HG03469 (cell line): ENCODE results near the gene TMC4.
"Not testable (repeated sequence)": the region's sequence is repeated elsewhere in the genome, so short reads cannot be mapped to it uniquely, and the experiment has no call there.

Experiments
- ATAC-seq: cut with Tn5 transposase; IDR thresholded peaks from one replicate; pipeline ENCODE4 v1.9.1; 2021; ENCODE audit warnings: mild to moderate bottlenecking, moderate library complexity, moderate number of reproducible peaks; ENCODE audit not compliant: unreplicated experiment

TMC4 gene

GRCh38 chr19:54183431-54183830, 10.5 kb upstream of the TMC4 start:
- ATAC-seq, result no peak

- not testable (repeated sequence) for ATAC-seq
Observed at GRCh38 chr19:54181894-54182293, 8.9 kb upstream of the TMC4 start.

GRCh38 chr19:54180691-54181091, 7.7 kb upstream of the TMC4 start:
- ATAC-seq, result no peak

GRCh38 chr19:54179921-54180461, 7.0 kb upstream of the TMC4 start:
- no peak for ATAC-seq

GRCh38 chr19:54179262-54179852, 6.4 kb upstream of the TMC4 start:
- no peak for ATAC-seq

GRCh38 chr19:54178581-54179261, 5.8 kb upstream of the TMC4 start:
- ATAC-seq, result no peak

- ATAC-seq, result no peak
Observed at GRCh38 chr19:54173951-54174834, 1.2 kb upstream of the TMC4 start.

- no peak for ATAC-seq
Observed at GRCh38 chr19:54173359-54173699, 369 bp upstream of the TMC4 start.

- ATAC-seq, result not testable (repeated sequence)
Observed at GRCh38 chr19:54171736-54172431, 1.1 kb downstream of the TMC4 start.

- no peak for ATAC-seq
Observed at GRCh38 chr19:54169149-54169740, 3.7 kb downstream of the TMC4 start.

GRCh38 chr19:54168174-54168917, 4.6 kb downstream of the TMC4 start:
- no peak for ATAC-seq

GRCh38 chr19:54165222-54165621, 7.7 kb downstream of the TMC4 start:
- no peak for ATAC-seq

GRCh38 chr19:54164369-54165068, 8.4 kb downstream of the TMC4 start:
- no peak for ATAC-seq

- ATAC-seq, result no peak
Observed at GRCh38 chr19:54162884-54163283, 10.1 kb downstream of the TMC4 start.

- no peak for ATAC-seq
Observed at GRCh38 chr19:54162241-54162805, 10.6 kb downstream of the TMC4 start.

GRCh38 chr19:54160854-54161253, 12.1 kb downstream of the TMC4 start:
- no peak for ATAC-seq

- no peak for ATAC-seq
Observed at GRCh38 chr19:54160182-54160811, 12.7 kb downstream of the TMC4 start.

GRCh38 chr19:54159352-54160181, 13.4 kb downstream of the TMC4 start, which contains the start of gene LENG1:
Gene LENG1 (minus strand): TSS chr19:54159721. CDS start chr19:54159695, 26 bp downstream.
- ATAC-seq, result peak; percentile 78
